ENCODE data around the gene CLSTN2.

Gene CLSTN2

GRCh38 chr3:140536926-140537726 is 602.1 kb downstream of the CLSTN2 start:
- TF ChIP-seq FOXP2 (optimal IDR thresholded peaks at IDR 0.05; ENCODE audit: borderline replicate concordance, extremely low read depth, extremely low read length, insufficient read depth): no peak
- TF ChIP-seq REST (IDR thresholded peaks at IDR 0.05; ENCODE audit: insufficient read depth in 1 of 2, low read depth in 2 of 2, low read length in 2 of 2): no peak
- no peak for TF ChIP-seq SIN3A (IDR thresholded peaks at IDR 0.05; ENCODE audit: borderline replicate concordance, insufficient read depth, low read length)
- no peak for TF ChIP-seq TAF1 (IDR thresholded peaks at IDR 0.05; ENCODE audit: borderline replicate concordance, insufficient read depth, low read length)
- no peak for TF ChIP-seq POLR2AphosphoS5 (IDR thresholded peaks at IDR 0.05; ENCODE audit: low read depth, low read length)

- TF ChIP-seq TAF1 (IDR thresholded peaks at IDR 0.05; ENCODE audit: borderline replicate concordance, insufficient read depth, low read length) (no peak), POLR2AphosphoS5 (IDR thresholded peaks at IDR 0.05; ENCODE audit: low read depth, low read length) (no peak), SIN3A (IDR thresholded peaks at IDR 0.05; ENCODE audit: borderline replicate concordance, insufficient read depth, low read length) (no peak), FOXP2 (optimal IDR thresholded peaks at IDR 0.05; ENCODE audit: borderline replicate concordance, extremely low read depth, extremely low read length, insufficient read depth) (no peak)
Measured at GRCh38 chr3:140537727-140538082, 602.7 kb downstream of the CLSTN2 start.

- TF ChIP-seq TAF1 (IDR thresholded peaks at IDR 0.05; ENCODE audit: borderline replicate concordance, insufficient read depth, low read length): no peak
- TF ChIP-seq SIN3A (IDR thresholded peaks at IDR 0.05; ENCODE audit: borderline replicate concordance, insufficient read depth, low read length): no peak
- no peak for TF ChIP-seq POLR2AphosphoS5 (IDR thresholded peaks at IDR 0.05; ENCODE audit: low read depth, low read length)
- TF ChIP-seq FOXP2 (optimal IDR thresholded peaks at IDR 0.05; ENCODE audit: borderline replicate concordance, extremely low read depth, extremely low read length, insufficient read depth): no peak
- no peak for TF ChIP-seq REST (IDR thresholded peaks at IDR 0.05; ENCODE audit: insufficient read depth in 1 of 2, low read depth in 2 of 2, low read length in 2 of 2)
Measured at GRCh38 chr3:140540262-140540661, 605.3 kb downstream of the CLSTN2 start.

GRCh38 chr3:140541975-140542653 is 607.1 kb downstream of the CLSTN2 start:
- TF ChIP-seq POLR2AphosphoS5 (IDR thresholded peaks at IDR 0.05; ENCODE audit: low read depth, low read length): no peak
- TF ChIP-seq FOXP2 (optimal IDR thresholded peaks at IDR 0.05; ENCODE audit: borderline replicate concordance, extremely low read depth, extremely low read length, insufficient read depth): no peak
- no peak for TF ChIP-seq TAF1 (IDR thresholded peaks at IDR 0.05; ENCODE audit: borderline replicate concordance, insufficient read depth, low read length)
- no peak for TF ChIP-seq REST (IDR thresholded peaks at IDR 0.05; ENCODE audit: insufficient read depth in 1 of 2, low read depth in 2 of 2, low read length in 2 of 2)
- TF ChIP-seq SIN3A (IDR thresholded peaks at IDR 0.05; ENCODE audit: borderline replicate concordance, insufficient read depth, low read length): no peak

GRCh38 chr3:140545197-140545596 is 610.2 kb downstream of the CLSTN2 start:
- TF ChIP-seq FOXP2 (optimal IDR thresholded peaks at IDR 0.05; ENCODE audit: borderline replicate concordance, extremely low read depth, extremely low read length, insufficient read depth) (no peak), POLR2AphosphoS5 (IDR thresholded peaks at IDR 0.05; ENCODE audit: low read depth, low read length) (no peak), SIN3A (IDR thresholded peaks at IDR 0.05; ENCODE audit: borderline replicate concordance, insufficient read depth, low read length) (no peak), TAF1 (IDR thresholded peaks at IDR 0.05; ENCODE audit: borderline replicate concordance, insufficient read depth, low read length) (no peak), REST (IDR thresholded peaks at IDR 0.05; ENCODE audit: insufficient read depth in 1 of 2, low read depth in 2 of 2, low read length in 2 of 2) (no peak)
